Kidney (tissue), 14 donors: Measurements from ENCODE around the gene PRPS1. TPM values are rescaled to one million over a fixed set of nuclear protein-coding genes. Genes with fewer than 3 reads are reported as not detected.

ENCODE experiments used
- DNase-seq, 5 donors: peaks; one replicate each; pipeline ENCODE4 v3.0.0-alpha.2; 2013 to 2020
- FAIRE-seq: peaks from 2 replicates; lab custom pipeline; 2012; peaks lifted over from hg19 to GRCh38; lab: Jason Lieb, UNC
- H3K27ac ChIP-seq, 2 donors: one replicate each; pipeline ENCODE4 v1.7.0; 2013; ENCODE audit warnings: low read depth in 2 of 2, low read length in 2 of 2, inconsistent platforms in 1 of 2
- H3K27me3 ChIP-seq: one replicate; pipeline ENCODE4 v1.7.1; 2013; ENCODE audit warnings: low read length, inconsistent platforms; ENCODE audit not compliant: control insufficient read depth, insufficient read depth
- H3K36me3 ChIP-seq, 3 donors: one replicate each; pipeline versions ENCODE4 v1.7.0 to v1.7.1; 2013; ENCODE audit warnings: low read length in 3 of 3, control low read depth in 1 of 3, inconsistent platforms in 1 of 3; ENCODE audit not compliant: insufficient read depth in 3 of 3, control insufficient read depth in 2 of 3
- H3K4me1 ChIP-seq, 3 donors: one replicate each; pipeline versions ENCODE4 v1.7.0 to v1.7.1; 2013; ENCODE audit warnings: low read length in 3 of 3, inconsistent platforms in 1 of 3, low read depth in 1 of 3; ENCODE audit not compliant: control insufficient read depth in 2 of 3, insufficient read depth in 2 of 3
- H3K4me3 ChIP-seq, 3 donors: one replicate each; pipeline versions ENCODE4 v1.7.0 to v1.8.1; 2013; ENCODE audit warnings: low read length in 3 of 3, control low read depth in 1 of 3, inconsistent platforms in 1 of 3
- H3K9ac ChIP-seq, 3 donors: one replicate each; pipeline versions ENCODE4 v1.7.0 to v1.7.1; 2013; ENCODE audit warnings: low read length in 3 of 3, control low read depth in 1 of 3, inconsistent platforms in 1 of 3
- H3K9me3 ChIP-seq, 3 donors: one replicate each; pipeline versions ENCODE4 v1.7.0 to v1.7.1; 2013; ENCODE audit warnings: low read length in 3 of 3, control low read depth in 1 of 3, inconsistent platforms in 1 of 3; ENCODE audit not compliant: control insufficient read depth in 2 of 3, insufficient read depth in 1 of 3
- CTCF ChIP-seq: IDR thresholded peaks from 3 replicates; pipeline ENCODE4 v1.5.1; 2012; ENCODE audit warnings: mild to moderate bottlenecking, moderate library complexity, borderline replicate concordance; ENCODE audit not compliant: insufficient read depth; ENCODE audit errors: extremely low read depth
- intact Hi-C: fragments of 100-400 bp; cut with DNase I; formaldehyde crosslinking; loops from one replicate; pipeline ENCODE4 v1.11.1; 2022
- polyA plus RNA-seq: library from polyadenylated mRNA; stranded (reverse); fragments of 350-450 nt; fragmentation: Illumina TruSeq; extraction: RNeasy Lipid Tissue Mini Kit (QIAGEN cat#74804); gene quantifications from one replicate; pipeline ENCODE4 v1.2.3, GENCODE V29; 2014; ENCODE audit warnings: low read depth, low replicate concordance; ENCODE audit not compliant: insufficient read depth
- total RNA-seq: library from RNA; stranded (reverse); fragmentation: NEBNext Ultra II Directional; extraction: Animal tissue kit (Norgen Biotek cat#: 25700); gene quantifications from one replicate; pipeline ENCODE4 v1.2.1, GENCODE V29; 2021
- donor health status: control.
- donor health status: control.
- donor health status: control.
- donor health status: control.
- donor health status: control.
- donor health status: DM: yes; HTN: yes; CAD: no.
- donor health status: Normal renal cell carcinoma (clear cell type).

PRPS1 gene
- total and polyA plus RNA-seq, 2 donors from 2014 or later: 29.3 to 32.8 TPM

GRCh38 chrX:107589243-107589642 is 39.1 kb upstream of the PRPS1 start:
- H3K9me3 ChIP-seq: no peaks in the 10 kb centered on the region
- H3K36me3 ChIP-seq: no peaks in the 10 kb centered on the region
- no peak for TF ChIP-seq CTCF
- DNase-seq: no peak
- H3K9ac ChIP-seq: no peak overlapping the region
- no peak overlapping the region for H3K4me3 ChIP-seq
- no peaks in the 10 kb centered on the region for H3K4me1 ChIP-seq
- intact Hi-C loops: no loop called here
- no peak for FAIRE-seq
- no peaks in the 10 kb centered on the region for H3K27me3 ChIP-seq
- no peak overlapping the region for H3K27ac ChIP-seq

GRCh38 chrX:107596651-107597050 is 31.7 kb upstream of the PRPS1 start:
- no peaks in the 10 kb centered on the region for H3K9me3 ChIP-seq
- H3K4me3 ChIP-seq: no peak overlapping the region
- no peaks in the 10 kb centered on the region for H3K27me3 ChIP-seq
- intact Hi-C loops: no loop called here
- FAIRE-seq (no peak), DNase-seq (peak in 2 of 5 donors; percentile 14 to 15)
- no peaks in the 10 kb centered on the region for H3K4me1 ChIP-seq
- no peaks in the 10 kb centered on the region for H3K36me3 ChIP-seq
- no peak overlapping the region for H3K9ac ChIP-seq
- H3K27ac ChIP-seq: no peak overlapping the region
- no peak for TF ChIP-seq CTCF

DNA sequence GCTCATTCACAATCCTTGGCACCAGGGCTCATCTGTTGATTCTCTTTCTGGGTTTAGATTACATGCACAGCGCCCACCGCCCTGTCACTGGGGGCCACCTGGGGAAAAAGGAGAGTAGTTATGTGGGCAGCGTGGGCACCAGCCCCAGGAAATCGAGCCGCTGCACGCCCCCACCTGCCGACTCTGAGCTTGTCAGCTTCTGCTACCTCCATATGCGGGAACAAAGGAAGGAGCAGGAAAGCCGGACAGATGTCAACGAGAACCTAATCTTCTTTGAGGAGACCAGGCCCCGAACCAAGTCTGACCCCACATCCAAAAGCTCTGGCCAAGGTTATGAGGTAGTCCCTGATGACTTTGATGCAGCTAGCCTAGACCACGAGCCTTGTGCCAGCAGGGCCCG is 31.0 kb upstream of the PRPS1 start:
- H3K4me1 ChIP-seq: no peaks in the 10 kb centered on the region
- H3K9me3 ChIP-seq: no peaks in the 10 kb centered on the region
- no peaks in the 10 kb centered on the region for H3K36me3 ChIP-seq
- H3K27ac ChIP-seq: no peak overlapping the region
- no peaks in the 10 kb centered on the region for H3K27me3 ChIP-seq
- no peak overlapping the region for H3K9ac ChIP-seq
- intact Hi-C loops: no loop called here
- DNase-seq: no peak
- H3K4me3 ChIP-seq: no peak overlapping the region
- FAIRE-seq: no peak
- no peak for TF ChIP-seq CTCF

GRCh38 chrX:107597791-107598190 is 30.5 kb upstream of the PRPS1 start:
- no peak for DNase-seq
- no peak overlapping the region for H3K9ac ChIP-seq
- FAIRE-seq: no peak
- no peak overlapping the region for H3K27ac ChIP-seq
- intact Hi-C loops: no loop called here
- no peaks in the 10 kb centered on the region for H3K9me3 ChIP-seq
- no peak for TF ChIP-seq CTCF
- H3K4me3 ChIP-seq: no peak overlapping the region
- no peaks in the 10 kb centered on the region for H3K27me3 ChIP-seq
- no peaks in the 10 kb centered on the region for H3K4me1 ChIP-seq
- H3K36me3 ChIP-seq: no peaks in the 10 kb centered on the region
